GM19351 (cell line): Measurements from ENCODE around the gene OR2L5.
A peak's percentile ranks its signal among the peaks of the same experiment; 100 is the strongest.

Source experiments
- ATAC-seq: cut with Tn5 transposase; IDR thresholded peaks from one replicate; pipeline ENCODE4 v1.9.1; 2021; ENCODE audit warnings: mild to moderate bottlenecking, moderate library complexity; ENCODE audit not compliant: unreplicated experiment

The OR2L5 gene, protein sequence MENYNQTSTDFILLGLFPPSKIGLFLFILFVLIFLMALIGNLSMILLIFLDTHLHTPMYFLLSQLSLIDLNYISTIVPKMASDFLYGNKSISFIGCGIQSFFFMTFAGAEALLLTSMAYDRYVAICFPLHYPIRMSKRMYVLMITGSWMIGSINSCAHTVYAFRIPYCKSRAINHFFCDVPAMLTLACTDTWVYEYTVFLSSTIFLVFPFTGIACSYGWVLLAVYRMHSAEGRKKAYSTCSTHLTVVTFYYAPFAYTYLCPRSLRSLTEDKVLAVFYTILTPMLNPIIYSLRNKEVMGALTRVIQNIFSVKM

DNA sequence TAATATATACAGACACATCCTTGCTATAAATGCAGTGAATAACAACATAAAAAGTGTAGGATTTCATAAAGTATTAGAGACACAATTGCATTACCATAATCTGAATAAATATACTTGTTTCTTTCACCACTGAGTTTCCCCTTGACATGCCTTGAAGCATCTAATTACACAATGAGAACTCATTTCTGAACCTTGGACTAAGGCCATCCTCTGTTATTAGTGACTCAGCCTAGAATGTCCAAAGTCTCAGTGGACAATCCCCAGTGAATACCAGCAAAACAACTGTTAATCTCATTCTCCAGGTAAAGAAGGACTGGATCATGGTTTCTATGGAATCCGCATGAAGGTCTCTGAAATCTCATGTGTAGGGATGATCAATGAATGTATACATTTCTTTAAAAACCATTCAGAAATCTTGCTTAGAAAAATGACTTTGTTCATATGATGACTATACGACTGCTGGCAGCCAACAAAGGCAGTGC lies at the start of gene OR2L5:
Gene OR2L5 (plus strand): TSS at position 432 of the 482 bp plus-strand sequence. CDS start 8,288 bp downstream, outside the sequence.
- no peak for ATAC-seq

DNA sequence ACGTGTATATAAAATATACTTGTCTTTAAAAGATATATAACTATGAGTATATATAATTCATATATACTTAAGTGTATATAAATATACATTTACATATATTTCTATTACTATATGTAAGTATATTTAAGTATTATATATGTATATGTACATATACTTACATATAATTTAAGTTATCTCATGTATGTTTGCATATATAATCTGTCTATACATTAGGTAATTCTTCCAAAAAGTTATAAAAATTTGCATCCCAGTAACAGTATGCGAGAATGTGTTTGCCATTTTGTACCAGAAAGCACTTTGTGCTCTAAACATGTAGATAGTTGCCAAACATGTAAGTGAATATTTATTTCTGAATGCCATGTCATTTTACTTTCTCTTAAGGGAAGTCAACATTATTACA lies 48.5 kb upstream of the OR2L5 start, which contains the start of gene OR2AK2:
Gene OR2AK2 (plus strand): TSS at position 301 of the 400 bp plus-strand sequence. CDS start 144 bp downstream, outside the sequence.
- ATAC-seq, result no peak

DNA sequence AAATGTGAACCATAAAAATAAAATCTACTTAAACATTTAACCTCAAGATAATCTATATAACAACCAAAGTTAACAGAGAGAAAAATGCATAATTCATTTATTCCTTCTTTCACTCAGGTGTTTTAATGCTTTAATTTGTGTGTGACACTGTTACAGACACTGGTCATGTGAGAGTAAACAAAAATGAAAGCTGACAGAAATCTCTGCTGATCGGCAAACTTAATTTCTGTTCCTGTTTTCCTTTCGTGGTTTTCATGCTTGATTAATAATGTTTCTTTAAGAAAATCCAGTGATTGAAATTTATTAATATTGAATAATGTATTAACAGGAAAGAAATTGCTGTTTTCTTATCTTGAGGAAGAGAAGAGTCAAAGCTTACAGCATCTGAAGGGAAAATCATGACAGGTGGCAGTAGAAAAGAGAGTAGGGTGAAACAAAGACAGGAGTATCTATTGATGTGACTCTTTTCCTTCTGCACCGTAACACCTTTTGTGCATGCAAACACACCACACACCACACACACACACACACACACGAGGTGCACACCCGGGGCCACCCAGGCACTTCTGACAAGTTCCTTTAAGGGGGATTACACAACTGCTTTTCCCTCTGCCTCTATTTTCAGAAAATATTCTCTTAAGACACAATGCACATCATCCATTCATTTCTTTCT lies 46.8 kb upstream of the OR2L5 start:
- ATAC-seq, result peak; percentile 87

- no peak for ATAC-seq
Observed at GRCh38 chr1:247992986-247993385, 20.5 kb upstream of the OR2L5 start.

DNA sequence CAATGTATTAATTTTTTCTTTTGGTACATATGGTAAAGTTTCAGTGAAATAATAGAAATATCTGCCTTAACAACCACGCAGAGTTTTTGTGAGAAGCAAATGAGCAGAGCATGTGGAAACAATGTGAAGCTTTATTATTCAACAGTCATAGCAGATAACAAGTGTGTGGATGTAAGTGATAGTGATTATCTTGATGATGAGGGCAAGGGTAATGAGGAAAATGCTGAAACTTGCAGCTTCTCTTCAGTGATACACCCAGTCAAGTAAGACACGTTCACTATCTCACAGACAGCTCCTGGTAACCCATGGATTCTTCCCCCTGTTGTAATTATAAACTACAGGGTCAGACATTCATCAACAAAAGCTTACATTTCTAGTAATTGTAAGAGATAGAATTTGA lies 14.6 kb upstream of the OR2L5 start:
- ATAC-seq, result no peak

DNA sequence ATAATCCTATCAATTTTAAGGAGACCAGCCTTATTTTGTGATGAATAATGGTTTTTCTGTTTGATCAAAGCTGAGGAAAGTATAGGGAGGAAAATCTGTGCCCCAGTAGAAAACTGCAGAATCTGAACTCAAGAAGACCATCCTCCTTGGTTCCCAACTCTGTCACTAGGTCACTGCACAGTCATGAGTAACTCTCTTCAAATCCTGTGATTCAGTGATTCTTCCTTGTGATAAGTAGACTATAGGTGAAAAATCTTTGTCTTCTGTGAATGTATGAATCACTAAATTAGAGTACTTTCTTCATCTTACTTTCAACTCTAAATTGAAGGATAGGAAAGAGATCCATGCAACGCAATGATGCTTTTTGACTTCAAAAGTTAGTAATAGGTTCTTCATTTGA lies 13.3 kb upstream of the OR2L5 start:
- ATAC-seq, result no peak

GRCh38 chr1:248007778-248008177 lies 5.7 kb upstream of the OR2L5 start:
- ATAC-seq, result no peak

DNA sequence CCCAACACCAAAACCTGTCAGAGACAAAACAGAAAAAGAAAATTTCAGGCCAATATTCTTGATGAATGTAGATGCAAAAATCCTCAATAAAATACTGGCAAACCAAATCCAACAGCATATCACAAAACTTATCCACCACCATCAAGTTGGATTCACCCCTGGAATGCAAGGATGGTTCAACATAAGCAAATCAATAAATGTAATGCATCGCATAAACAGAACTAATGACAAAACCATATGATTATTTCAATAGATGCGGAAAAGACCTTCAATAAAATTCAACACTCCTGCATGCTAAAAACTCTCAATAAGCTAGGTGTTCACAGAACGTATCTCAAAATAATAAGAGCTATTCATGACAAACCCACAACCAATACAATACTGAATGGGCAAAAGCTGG lies 3.8 kb upstream of the OR2L5 start:
- no peak for ATAC-seq

DNA sequence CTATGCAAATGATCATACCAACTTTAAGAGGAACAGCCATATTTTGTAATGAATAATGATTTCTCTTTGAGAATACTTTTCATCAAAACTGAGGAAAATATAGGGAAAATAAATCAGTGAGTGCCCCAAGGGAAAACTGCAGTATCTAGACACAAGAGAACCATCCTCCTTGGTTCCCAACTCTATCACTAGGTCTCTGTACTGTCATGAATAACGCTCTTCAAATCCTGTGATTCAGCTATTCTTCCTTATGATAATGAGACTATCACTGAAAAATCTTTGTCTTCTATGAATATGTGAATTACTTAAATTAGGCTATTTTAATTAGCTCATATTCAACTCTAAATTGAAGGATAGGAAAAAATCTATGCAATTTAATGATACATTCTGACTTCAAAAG lies 2.3 kb downstream of the OR2L5 start:
- no peak for ATAC-seq

DNA sequence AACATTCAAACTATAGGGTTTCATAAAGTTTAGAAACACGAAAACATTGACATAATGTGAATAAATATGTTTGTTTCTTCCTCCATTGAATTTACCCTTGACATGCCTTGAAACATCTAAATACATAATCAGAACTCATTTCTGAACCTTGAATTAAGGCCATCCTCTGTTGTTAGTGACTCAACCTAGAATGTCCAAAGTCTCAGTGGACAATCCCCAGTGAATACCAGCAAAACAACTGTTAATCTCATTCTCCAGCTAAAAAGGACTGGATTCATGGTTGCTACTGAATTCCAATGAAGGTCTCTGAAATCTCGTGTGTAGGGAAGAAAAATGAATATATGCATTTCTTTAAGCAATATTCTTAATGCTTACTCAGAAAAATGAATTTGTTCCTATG lies 16.3 kb downstream of the OR2L5 start, which contains the start of gene OR2L2:
Gene OR2L2 (plus strand): TSS at position 301 of the 400 bp plus-strand sequence. CDS start 8,198 bp downstream, outside the sequence.
- no peak for ATAC-seq

GRCh38 chr1:248045209-248045608 lies 31.7 kb downstream of the OR2L5 start:
- peak; percentile 60 for ATAC-seq

- no peak for ATAC-seq
Observed at GRCh38 chr1:248046536-248046935, 33.1 kb downstream of the OR2L5 start, which contains the start of gene OR2L3. Gene OR2L3 (plus strand): TSS chr1:248046836. CDS start chr1:248060682, 13,846 bp downstream.

DNA sequence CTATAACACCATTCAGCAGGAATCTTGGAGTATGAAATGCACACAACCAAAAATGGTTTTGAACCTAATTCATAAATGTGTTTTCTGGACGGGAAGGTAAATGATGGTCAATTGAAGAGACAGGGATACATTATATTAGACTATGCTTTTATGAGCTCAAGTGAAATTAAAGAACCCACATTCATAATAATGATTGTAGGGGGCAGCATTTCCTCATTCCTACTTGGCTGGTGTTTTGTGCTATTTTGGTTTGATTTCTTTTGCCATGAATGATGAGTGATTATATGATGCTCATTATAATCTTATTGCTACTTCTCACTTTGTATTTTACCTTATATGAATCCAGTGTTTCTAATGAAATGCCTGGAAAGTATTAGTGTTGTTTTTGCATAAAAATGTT lies 33.5 kb downstream of the OR2L5 start:
- no peak for ATAC-seq

DNA sequence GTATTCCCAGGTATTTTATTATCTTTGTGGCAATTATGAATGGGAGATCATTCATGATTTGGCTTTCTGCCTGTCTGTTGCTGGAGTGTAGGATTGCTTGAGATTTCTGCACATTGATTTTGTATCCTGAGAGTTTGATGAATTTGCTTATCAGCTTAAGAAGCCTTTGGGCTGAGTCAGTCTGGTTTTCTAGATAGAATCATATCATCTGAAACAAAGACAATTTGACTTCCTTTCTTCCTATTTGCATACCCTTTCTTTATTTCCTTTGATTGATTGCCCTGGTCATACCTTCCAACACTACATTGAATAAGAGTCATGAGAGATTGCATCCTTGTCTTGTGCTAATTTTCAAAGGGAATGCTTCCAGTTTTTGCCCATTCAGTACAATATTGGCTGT lies 41.2 kb downstream of the OR2L5 start:
- no peak for ATAC-seq

DNA sequence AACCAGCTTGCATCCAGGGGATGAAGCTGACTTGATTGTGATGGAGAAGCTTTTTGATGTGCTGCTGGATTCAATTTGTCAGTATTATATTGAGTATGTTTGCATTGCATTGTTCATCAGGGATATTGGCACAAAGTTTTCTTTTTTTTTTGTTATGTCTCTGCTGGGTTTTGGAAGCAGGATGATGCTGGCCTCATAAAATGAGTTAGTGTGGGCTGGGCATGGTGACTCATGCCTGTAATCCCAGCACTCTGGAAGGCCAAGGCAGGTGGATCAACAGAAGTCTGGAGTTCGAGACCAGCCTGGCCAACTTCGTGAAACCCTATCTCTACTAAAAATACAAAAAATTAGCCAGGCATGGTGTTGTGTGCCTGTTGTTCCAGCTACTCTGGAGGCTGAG lies 41.8 kb downstream of the OR2L5 start:
- no peak for ATAC-seq

DNA sequence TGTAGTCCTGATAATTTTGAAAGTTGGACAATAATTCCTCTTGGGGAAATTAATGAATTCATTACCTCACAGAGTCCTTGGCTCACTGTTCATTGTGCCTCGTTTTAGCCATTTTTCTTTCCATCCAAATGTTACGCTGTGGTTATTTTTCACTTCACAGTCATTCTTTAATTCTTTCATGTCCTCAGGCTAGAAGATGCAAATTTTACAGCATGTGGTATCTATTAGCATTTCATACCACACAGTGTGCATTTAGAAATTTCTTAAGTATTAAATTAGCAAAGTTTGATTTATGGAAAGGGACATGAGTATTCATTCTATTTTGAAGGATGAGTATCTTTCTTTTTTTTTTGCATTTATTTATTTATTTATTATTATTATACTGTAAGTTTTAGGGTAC lies 51.6 kb downstream of the OR2L5 start:
- no peak for ATAC-seq

- no peak for ATAC-seq
Observed at GRCh38 chr1:248065604-248066003, 52.1 kb downstream of the OR2L5 start.
